Fibroblast of pulmonary artery (primary cell): Measurements from ENCODE around the gene CHST15.
A peak's percentile ranks its signal among the peaks of the same experiment; 100 is the strongest.

Experiments
- DNase-seq: peaks from one replicate; pipeline ENCODE4 v3.0.0-alpha.2; 2010; ENCODE audit warnings: low read depth
- H3K4me3 ChIP-seq: replicated peaks from 2 replicates; pipeline ENCODE4 v1.5.1; 2011; ENCODE audit warnings: low read depth, mild to moderate bottlenecking, control low read depth, low read length, moderate library complexity
- CTCF ChIP-seq: IDR thresholded peaks from 2 replicates; pipeline ENCODE4 v1.5.1; 2011; ENCODE audit warnings: mild to moderate bottlenecking, control low read depth, low read length, inconsistent platforms; ENCODE audit errors: missing control alignments

CHST15 gene

GRCh38 chr10:123972481-123973401, 120.7 kb downstream of the CHST15 start:
- TF ChIP-seq CTCF: no peak
- H3K4me3 ChIP-seq: no peak overlapping the region
- no peak for DNase-seq

- DNase-seq: no peak
- no peak for TF ChIP-seq CTCF
- no peak overlapping the region for H3K4me3 ChIP-seq
These were observed 122.5 kb downstream of the CHST15 start for GRCh38 chr10:123970927-123971286.

- H3K4me3 ChIP-seq: no peak overlapping the region
- no peak for DNase-seq
- no peak for TF ChIP-seq CTCF
These were observed 123.0 kb downstream of the CHST15 start for GRCh38 chr10:123970207-123970926.

- H3K4me3 ChIP-seq: no peak overlapping the region
- TF ChIP-seq CTCF: peak; percentile 90
- DNase-seq: peak; percentile 54
These were observed 125.7 kb downstream of the CHST15 start for GRCh38 chr10:123967626-123968243.

GRCh38 chr10:123966896-123967231, 126.5 kb downstream of the CHST15 start:
- no peak overlapping the region for H3K4me3 ChIP-seq
- no peak for TF ChIP-seq CTCF
- no peak for DNase-seq

GRCh38 chr10:123965973-123966895, 127.2 kb downstream of the CHST15 start:
- DNase-seq: no peak
- no peak for TF ChIP-seq CTCF
- no peak overlapping the region for H3K4me3 ChIP-seq
